Measurements from ENCODE around the gene ZNF430.

The ZNF430 gene

DNA sequence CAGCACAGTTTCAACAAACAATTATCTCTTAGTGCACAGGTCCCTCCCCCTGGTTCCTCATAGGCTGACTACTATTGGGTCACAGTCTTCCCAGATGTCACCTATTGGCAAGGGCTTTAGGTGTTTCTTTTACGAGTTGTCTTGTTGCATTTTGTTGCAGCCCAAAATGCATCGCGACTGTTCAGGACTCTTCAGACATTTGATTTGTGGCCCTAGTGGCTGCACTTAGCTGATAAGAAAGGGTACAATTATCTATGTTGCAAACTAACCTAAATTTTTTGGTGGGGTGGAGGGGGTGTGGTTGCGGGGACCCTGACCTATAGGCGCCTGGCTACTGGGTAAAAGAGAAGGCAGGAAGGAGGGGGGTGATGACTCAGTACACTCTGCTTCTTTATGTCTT is 32.4 kb downstream of the ZNF430 start:
- no peak for TF ChIP-seq CTCF (IDR thresholded peaks at IDR 0.05)
- no peak overlapping the region for H2AFZ ChIP-seq
- no peak overlapping the region for H3K4me3 ChIP-seq (ENCODE audit: low read depth, low read length)
- H3K9me3 ChIP-seq (ENCODE audit: control insufficient read depth, low read length), result no peaks in the 10 kb centered on the region
- no peaks in the 10 kb centered on the region for H3K36me3 ChIP-seq (ENCODE audit: control insufficient read depth, insufficient read depth, low read length)
- H3K27me3 ChIP-seq (ENCODE audit: control insufficient read depth, insufficient read depth, low read length), result no peaks in the 10 kb centered on the region
- no peak overlapping the region for H3K9ac ChIP-seq
- no peak overlapping the region for H3K4me2 ChIP-seq (ENCODE audit: low read length)
- H3K27ac ChIP-seq, result no peak overlapping the region
- no peaks in the 10 kb centered on the region for H3K4me1 ChIP-seq
- H3K79me2 ChIP-seq, result peaks cover 10% of the 10 kb centered on the region

DNA sequence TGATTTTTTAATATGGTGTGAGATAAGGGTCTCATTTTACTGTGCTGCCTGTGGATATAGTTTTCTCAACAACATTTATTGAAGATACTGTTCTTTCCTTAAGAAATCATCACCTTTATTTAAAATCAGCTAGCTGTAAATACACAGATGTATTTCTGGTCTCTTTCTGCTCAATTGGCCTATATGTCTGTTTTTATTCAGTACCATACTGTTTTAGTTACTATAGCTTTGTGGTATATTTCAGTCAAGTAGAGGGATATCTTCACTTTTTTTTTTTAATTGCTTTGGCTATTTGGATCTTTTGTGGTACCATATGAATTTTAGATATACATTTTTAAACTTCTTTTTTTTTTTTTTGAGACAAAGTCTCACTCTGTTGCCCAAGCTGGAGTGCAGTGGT is 44.9 kb downstream of the ZNF430 start:
- Histone ChIP-seq H3K4me1 (no peaks in the 10 kb centered on the region), H3K27ac (no peak overlapping the region), H2AFZ (no peak overlapping the region), H3K9me3 (ENCODE audit: control insufficient read depth, low read length) (no peaks in the 10 kb centered on the region), H3K27me3 (ENCODE audit: control insufficient read depth, insufficient read depth, low read length) (no peaks in the 10 kb centered on the region), H3K36me3 (ENCODE audit: control insufficient read depth, insufficient read depth, low read length) (no peaks in the 10 kb centered on the region), H3K4me3 (ENCODE audit: low read depth, low read length) (no peak overlapping the region), H3K9ac (no peak overlapping the region), H3K4me2 (ENCODE audit: low read length) (no peak overlapping the region), H3K79me2 (no peaks in the 10 kb centered on the region)
- TF ChIP-seq CTCF (IDR thresholded peaks at IDR 0.05), result no peak

GRCh38 chr19:21082011-21082975 is 61.8 kb downstream of the ZNF430 start, which contains the start of gene ZNF714:
ZNF714 (plus strand) TSS chr19:21082203; CDS start chr19:21098269, 16,066 bp downstream.
- H2AFZ ChIP-seq, result peak within 1 kb of the TSS; percentile 72
- H3K4me3 ChIP-seq (ENCODE audit: low read depth, low read length), result peak within 1 kb of the TSS; percentile 50
- peak within 1 kb of the TSS; percentile 51 for H3K9ac ChIP-seq
- H3K9me3 ChIP-seq (ENCODE audit: control insufficient read depth, low read length), result no peaks in the 10 kb centered on the region
- H3K36me3 ChIP-seq (ENCODE audit: control insufficient read depth, insufficient read depth, low read length), result no peaks in the 10 kb centered on the region
- H3K4me2 ChIP-seq (ENCODE audit: low read length), result peak within 1 kb of the TSS; percentile 78
- no peaks in the 10 kb centered on the region for H3K79me2 ChIP-seq
- TF ChIP-seq CTCF (IDR thresholded peaks at IDR 0.05), result no peak
- H3K27ac ChIP-seq, result peak within 1 kb of the TSS; percentile 67
- no peaks in the 10 kb centered on the region for H3K4me1 ChIP-seq
- no peaks in the 10 kb centered on the region for H3K27me3 ChIP-seq (ENCODE audit: control insufficient read depth, insufficient read depth, low read length)

DNA sequence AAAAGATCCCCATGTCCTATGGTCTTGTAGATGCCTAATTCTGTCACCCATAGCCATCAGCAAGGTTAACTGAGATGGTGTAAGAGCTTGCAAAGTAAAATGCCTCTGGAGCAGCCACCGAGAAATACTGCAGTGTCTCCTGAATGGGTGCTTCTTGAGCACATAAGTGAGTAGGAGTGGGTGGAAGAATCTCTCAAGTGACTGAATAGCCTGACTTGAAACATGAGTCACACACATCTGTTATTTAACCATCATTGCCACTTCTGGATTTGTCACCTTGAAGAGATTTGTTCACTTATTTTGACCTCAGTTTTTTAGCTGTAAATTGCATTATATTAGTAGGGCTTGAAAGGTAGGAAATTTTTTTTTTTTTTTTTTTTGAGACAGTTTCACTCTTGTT is 63.9 kb downstream of the ZNF430 start:
- no peaks in the 10 kb centered on the region for H3K36me3 ChIP-seq (ENCODE audit: control insufficient read depth, insufficient read depth, low read length)
- H2AFZ ChIP-seq, result no peak overlapping the region
- no peaks in the 10 kb centered on the region for H3K9me3 ChIP-seq (ENCODE audit: control insufficient read depth, low read length)
- H3K27ac ChIP-seq, result no peak overlapping the region
- H3K79me2 ChIP-seq, result no peaks in the 10 kb centered on the region
- H3K4me3 ChIP-seq (ENCODE audit: low read depth, low read length), result no peak overlapping the region
- no peaks in the 10 kb centered on the region for H3K27me3 ChIP-seq (ENCODE audit: control insufficient read depth, insufficient read depth, low read length)
- H3K9ac ChIP-seq, result no peak overlapping the region
- no peak for TF ChIP-seq CTCF (IDR thresholded peaks at IDR 0.05)
- no peaks in the 10 kb centered on the region for H3K4me1 ChIP-seq
- H3K4me2 ChIP-seq (ENCODE audit: low read length), result no peak overlapping the region
